Activated CD8-positive, alpha-beta memory T cell treated with anti-CD3 and anti-CD28 coated beads, Interleukin-2, amount 50 U/mL, for 1 hour (primary cell): ENCODE measurements around the gene DHRS4.
A peak's percentile ranks its signal among the peaks of the same experiment; 100 is the strongest.

Experiments used
- DNase-seq: peaks from one replicate; pipeline ENCODE4 v3.0.0-alpha.2; 2020; ENCODE audit errors: extremely low read depth

Gene DHRS4

GRCh38 chr14:23953464-23954278 lies at the start of gene DHRS4:
Gene DHRS4 (plus strand): TSS chr14:23953770. CDS start chr14:23953789, 19 bp downstream.
- peak; percentile 47 for DNase-seq

- no peak for DNase-seq
Observed at GRCh38 chr14:23910101-23910875, 43.3 kb upstream of the DHRS4 start.

GRCh38 chr14:23910876-23911210 lies 42.7 kb upstream of the DHRS4 start:
- DNase-seq = no peak

- no peak for DNase-seq
Observed at GRCh38 chr14:23915559-23915958, 38.0 kb upstream of the DHRS4 start.

- DNase-seq = no peak
Observed at GRCh38 chr14:23916004-23916403, 37.6 kb upstream of the DHRS4 start.

- DNase-seq = no peak
Observed at GRCh38 chr14:23916446-23916845, 37.1 kb upstream of the DHRS4 start.

GRCh38 chr14:23922545-23922944 lies 31.0 kb upstream of the DHRS4 start:
- no peak for DNase-seq

GRCh38 chr14:23925523-23926075 lies 28.0 kb upstream of the DHRS4 start:
- no peak for DNase-seq

- no peak for DNase-seq
Observed at GRCh38 chr14:23926543-23926942, 27.0 kb upstream of the DHRS4 start.

- DNase-seq = no peak
Observed at GRCh38 chr14:23929136-23929535, 24.4 kb upstream of the DHRS4 start.

GRCh38 chr14:23929822-23930294 lies 23.7 kb upstream of the DHRS4 start:
- peak; percentile 66 for DNase-seq

GRCh38 chr14:23930742-23931141 lies 22.8 kb upstream of the DHRS4 start:
- DNase-seq = no peak

- no peak for DNase-seq
Observed at GRCh38 chr14:23931721-23932289, 21.8 kb upstream of the DHRS4 start.

GRCh38 chr14:23932639-23933038 lies 20.9 kb upstream of the DHRS4 start:
- DNase-seq = no peak

GRCh38 chr14:23933108-23933741 lies 20.3 kb upstream of the DHRS4 start:
- DNase-seq = no peak

- DNase-seq = no peak
Observed at GRCh38 chr14:23933742-23934128, 19.8 kb upstream of the DHRS4 start.

GRCh38 chr14:23935158-23935557 lies 18.4 kb upstream of the DHRS4 start:
- no peak for DNase-seq

GRCh38 chr14:23936084-23936829 lies 17.3 kb upstream of the DHRS4 start:
- DNase-seq = no peak

- no peak for DNase-seq
Observed at GRCh38 chr14:23937203-23937602, 16.4 kb upstream of the DHRS4 start.

- DNase-seq = no peak
Observed at GRCh38 chr14:23938823-23939222, 14.7 kb upstream of the DHRS4 start.
